Neuron (in vitro differentiated cells): ENCODE measurements around the gene CDK5RAP2.
"Not testable (repeated sequence)": the region's sequence is repeated elsewhere in the genome, so short reads cannot be mapped to it uniquely, and the experiment has no call there.

ENCODE experiments used
- H2AFZ ChIP-seq: one replicate; pipeline ENCODE4 v1.6.1; 2013; ENCODE audit warnings: low read depth, mild to moderate bottlenecking, inconsistent platforms, low read length, moderate library complexity
- H3K27me3 ChIP-seq: one replicate; pipeline ENCODE4 v1.6.1; 2013; ENCODE audit warnings: low read length; ENCODE audit not compliant: insufficient read depth
- H3K36me3 ChIP-seq: one replicate; pipeline ENCODE4 v1.6.1; 2013; ENCODE audit warnings: low read length; ENCODE audit not compliant: insufficient read depth
- H3K4me1 ChIP-seq: one replicate; pipeline ENCODE4 v1.6.1; 2013; ENCODE audit warnings: low read length; ENCODE audit not compliant: insufficient read depth
- H3K4me3 ChIP-seq: 2 replicates; pipeline ENCODE4 v1.5.1; 2013; ENCODE audit warnings: mild to moderate bottlenecking, low read length, moderate library complexity
- H3K9me3 ChIP-seq: one replicate; pipeline ENCODE4 v1.6.1; 2013; ENCODE audit warnings: low read length

Gene CDK5RAP2

DNA sequence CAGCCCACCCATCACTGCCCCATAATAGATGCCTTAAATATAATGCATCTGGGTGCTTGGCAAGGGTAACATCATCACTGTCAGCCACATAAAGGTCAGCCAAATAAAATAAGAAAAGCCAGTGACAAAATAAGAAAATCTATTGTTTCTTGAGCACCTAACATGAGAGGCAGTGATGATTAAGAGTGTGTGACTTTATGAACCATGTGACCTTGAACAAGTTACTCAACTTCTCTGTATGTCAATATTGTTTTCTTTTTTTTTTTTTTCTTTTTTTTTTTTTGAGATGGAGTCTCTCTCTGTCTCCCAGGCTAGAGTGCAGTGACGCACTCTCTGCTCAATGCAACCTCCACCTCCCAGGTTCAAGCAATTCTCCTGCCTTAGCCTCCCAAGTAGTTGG is 98.7 kb downstream of the CDK5RAP2 start:
- Histone ChIP-seq H3K36me3 (peaks cover 48% of the 10 kb centered on the region), H3K4me3 (no peak overlapping the region), H3K27me3 (no peaks in the 10 kb centered on the region), H2AFZ (no peak overlapping the region), H3K9me3 (no peaks in the 10 kb centered on the region), H3K4me1 (peaks cover 5% of the 10 kb centered on the region)

GRCh38 chr9:120480707-120481106 is 99.3 kb downstream of the CDK5RAP2 start:
- Histone ChIP-seq H3K9me3 (no peaks in the 10 kb centered on the region), H3K27me3 (no peaks in the 10 kb centered on the region), H2AFZ (no peak overlapping the region), H3K36me3 (peaks cover 44% of the 10 kb centered on the region), H3K4me3 (no peak overlapping the region), H3K4me1 (peaks cover 5% of the 10 kb centered on the region)

DNA sequence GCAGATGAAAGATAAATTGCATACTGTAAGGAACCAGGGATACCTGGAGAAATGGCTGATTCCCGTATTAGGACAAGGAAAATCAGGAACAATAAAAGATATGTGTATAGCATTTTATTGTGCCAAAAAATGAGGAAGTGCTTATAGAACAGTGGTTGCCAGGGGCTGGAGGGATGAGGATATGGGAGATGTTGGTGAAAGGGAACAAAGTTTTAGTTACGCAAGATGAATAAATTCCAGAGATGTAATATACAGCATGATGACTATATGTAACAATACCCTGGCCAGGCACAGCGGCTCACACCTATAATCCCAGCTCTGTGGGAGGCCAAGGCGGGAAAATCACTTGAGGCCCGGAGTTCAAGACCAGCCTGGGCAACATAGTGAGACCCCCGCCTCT is 101.8 kb downstream of the CDK5RAP2 start:
- peaks cover 5% of the 10 kb centered on the region for H3K4me1 ChIP-seq
- no peaks in the 10 kb centered on the region for H3K27me3 ChIP-seq
- no peak overlapping the region for H3K4me3 ChIP-seq
- no peak overlapping the region for H2AFZ ChIP-seq
- peaks cover 55% of the 10 kb centered on the region for H3K36me3 ChIP-seq
- H3K9me3 ChIP-seq, result no peaks in the 10 kb centered on the region

DNA sequence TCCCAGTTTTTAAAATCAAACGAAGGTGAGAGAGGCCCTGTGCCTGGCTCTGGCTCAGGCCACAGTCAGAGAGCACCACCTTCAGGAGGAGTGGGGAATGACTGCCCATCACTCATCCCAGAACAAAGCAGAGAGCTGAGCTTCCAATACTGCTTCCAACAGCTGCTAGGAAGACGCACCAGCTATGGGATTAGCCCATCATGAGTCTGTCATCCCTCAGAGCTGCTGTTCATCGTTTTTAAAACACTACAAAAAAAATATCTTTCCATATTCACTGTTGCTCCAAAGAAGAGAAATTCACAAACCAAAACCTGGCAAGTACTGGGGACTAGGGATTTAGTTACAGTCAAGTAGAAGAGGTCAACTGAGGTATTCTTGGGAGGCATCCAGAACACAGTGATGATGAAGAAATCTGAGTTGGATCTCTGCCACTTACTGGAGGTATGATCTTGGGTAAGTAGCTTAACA is 102.4 kb downstream of the CDK5RAP2 start:
- Histone ChIP-seq H3K4me3 (no peak overlapping the region), H3K9me3 (no peaks in the 10 kb centered on the region), H3K27me3 (no peaks in the 10 kb centered on the region), H2AFZ (no peak overlapping the region), H3K36me3 (peaks cover 54% of the 10 kb centered on the region), H3K4me1 (peaks cover 5% of the 10 kb centered on the region)

- Histone ChIP-seq H2AFZ (no peak overlapping the region), H3K4me1 (peaks cover 2% of the 10 kb centered on the region)
Observed at GRCh38 chr9:120475341-120475740, 104.6 kb downstream of the CDK5RAP2 start.

DNA sequence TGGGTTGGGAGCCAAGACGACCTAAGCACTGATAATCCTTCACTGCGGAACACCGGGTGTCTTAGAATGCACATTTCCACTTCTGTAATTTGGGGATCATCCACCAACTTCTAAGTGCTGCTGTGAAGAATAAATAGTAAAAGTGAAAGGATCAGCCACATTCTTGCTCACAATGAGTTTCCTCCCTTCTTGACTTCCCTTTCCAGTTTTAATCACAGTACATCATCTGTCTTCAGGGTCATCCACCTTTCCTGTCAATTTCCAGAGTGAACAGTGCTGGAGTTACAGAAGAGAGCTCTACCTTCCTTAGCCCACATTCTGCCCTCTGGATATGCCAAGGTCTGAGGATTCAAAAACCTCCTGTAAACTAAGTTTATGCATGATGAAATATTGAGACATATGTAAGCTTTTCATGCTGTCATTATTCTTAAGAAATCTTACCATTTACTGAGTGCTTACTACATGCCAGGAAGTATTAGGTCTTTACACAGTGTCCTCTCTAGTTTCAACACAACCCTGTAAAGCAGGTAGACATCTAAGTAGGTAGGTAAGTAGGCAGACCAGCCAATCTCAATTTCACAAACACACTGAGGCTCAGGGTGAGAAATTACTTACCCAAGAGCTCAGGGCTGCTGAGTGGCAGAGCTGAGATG is 105.2 kb downstream of the CDK5RAP2 start:
- no peaks in the 10 kb centered on the region for H3K27me3 ChIP-seq
- peaks cover 62% of the 10 kb centered on the region for H3K36me3 ChIP-seq
- no peak overlapping the region for H3K4me3 ChIP-seq
- H2AFZ ChIP-seq, result no peak overlapping the region
- H3K9me3 ChIP-seq, result no peaks in the 10 kb centered on the region
- no peaks in the 10 kb centered on the region for H3K4me1 ChIP-seq

More at GRCh38 chr9:120475341-120475740, 104.6 kb downstream of the CDK5RAP2 start:
- Histone ChIP-seq H3K36me3 (peaks cover 57% of the 10 kb centered on the region), H3K4me3 (no peak overlapping the region), H3K27me3 (no peaks in the 10 kb centered on the region), H3K9me3 (no peaks in the 10 kb centered on the region)

GRCh38 chr9:120473608-120474007 is 106.4 kb downstream of the CDK5RAP2 start:
- Histone ChIP-seq H3K9me3 (no peaks in the 10 kb centered on the region), H3K4me1 (no peaks in the 10 kb centered on the region), H3K27me3 (no peaks in the 10 kb centered on the region), H3K36me3 (peaks cover 72% of the 10 kb centered on the region), H2AFZ (no peak overlapping the region), H3K4me3 (no peak overlapping the region)

- H3K36me3 ChIP-seq, result peaks cover 54% of the 10 kb centered on the region
- H3K27me3 ChIP-seq, result no peaks in the 10 kb centered on the region
- H2AFZ ChIP-seq, result no peak overlapping the region
- no peaks in the 10 kb centered on the region for H3K4me1 ChIP-seq
- H3K9me3 ChIP-seq, result no peaks in the 10 kb centered on the region
- H3K4me3 ChIP-seq, result no peak overlapping the region
Observed at GRCh38 chr9:120465685-120466407, 114.1 kb downstream of the CDK5RAP2 start.

DNA sequence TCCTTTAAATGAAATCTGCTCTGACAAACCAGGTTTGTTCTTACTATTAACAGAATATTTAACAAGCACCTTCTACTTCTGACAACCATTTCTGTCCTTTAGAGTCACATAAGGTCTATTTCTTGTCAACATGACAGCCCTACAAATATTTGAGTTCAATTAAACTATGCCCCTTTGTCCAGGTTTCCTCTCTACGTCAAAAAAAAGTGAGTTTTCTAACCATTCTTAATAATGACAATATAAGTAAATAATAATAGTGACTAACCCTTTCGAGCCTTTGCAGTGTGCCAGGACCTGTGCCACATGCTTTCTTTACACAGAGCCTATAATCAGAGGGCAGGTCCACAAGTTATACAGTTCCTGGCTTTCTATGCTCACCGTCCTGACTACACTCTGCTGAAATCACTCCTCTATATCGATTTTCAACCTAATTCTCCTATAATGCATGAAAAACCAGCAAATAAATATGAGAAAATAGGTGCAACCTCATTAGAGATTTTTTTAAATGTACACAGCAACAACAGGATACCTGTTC is 115.0 kb downstream of the CDK5RAP2 start:
- H3K4me1 ChIP-seq, result no peaks in the 10 kb centered on the region
- H3K9me3 ChIP-seq, result no peaks in the 10 kb centered on the region
- H3K36me3 ChIP-seq, result peaks cover 50% of the 10 kb centered on the region
- H3K27me3 ChIP-seq, result no peaks in the 10 kb centered on the region
- H2AFZ ChIP-seq, result no peak overlapping the region
- no peak overlapping the region for H3K4me3 ChIP-seq

DNA sequence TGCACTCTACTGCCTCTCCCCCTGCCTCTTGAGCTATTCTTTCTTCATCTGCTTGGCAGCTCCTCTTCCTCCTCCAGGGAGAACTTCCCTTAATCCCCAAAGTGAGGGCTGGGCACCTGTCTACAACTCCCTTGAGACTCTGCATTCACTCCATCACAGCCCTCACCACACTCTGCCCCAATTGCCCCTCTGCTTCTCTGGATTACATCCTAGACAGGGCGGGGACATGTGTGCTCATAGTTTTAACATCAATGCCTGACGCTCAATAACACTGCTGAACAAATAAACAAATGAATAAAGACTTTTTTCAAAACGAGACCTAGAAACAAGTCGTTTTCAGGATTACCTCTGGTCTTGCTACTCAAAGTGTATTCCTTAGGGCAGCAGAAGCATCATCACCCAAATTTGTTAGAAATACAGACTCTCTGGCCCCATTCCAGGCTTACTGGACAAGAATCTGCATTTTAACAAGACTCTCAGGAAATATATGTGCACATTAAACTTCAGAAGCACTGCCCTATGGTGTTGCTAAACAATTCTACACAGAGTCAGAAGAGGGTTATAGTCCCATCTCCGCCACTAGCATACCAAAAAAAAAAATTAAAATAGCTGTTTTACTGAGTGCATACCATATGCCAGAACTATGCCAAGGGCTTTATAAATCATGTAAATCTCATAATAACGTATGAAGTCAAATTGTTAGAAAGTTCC is 115.6 kb downstream of the CDK5RAP2 start:
- Histone ChIP-seq H3K9me3 (no peaks in the 10 kb centered on the region), H3K36me3 (peaks cover 49% of the 10 kb centered on the region), H3K4me3 (no peak overlapping the region), H3K27me3 (no peaks in the 10 kb centered on the region), H3K4me1 (no peaks in the 10 kb centered on the region), H2AFZ (no peak overlapping the region)

DNA sequence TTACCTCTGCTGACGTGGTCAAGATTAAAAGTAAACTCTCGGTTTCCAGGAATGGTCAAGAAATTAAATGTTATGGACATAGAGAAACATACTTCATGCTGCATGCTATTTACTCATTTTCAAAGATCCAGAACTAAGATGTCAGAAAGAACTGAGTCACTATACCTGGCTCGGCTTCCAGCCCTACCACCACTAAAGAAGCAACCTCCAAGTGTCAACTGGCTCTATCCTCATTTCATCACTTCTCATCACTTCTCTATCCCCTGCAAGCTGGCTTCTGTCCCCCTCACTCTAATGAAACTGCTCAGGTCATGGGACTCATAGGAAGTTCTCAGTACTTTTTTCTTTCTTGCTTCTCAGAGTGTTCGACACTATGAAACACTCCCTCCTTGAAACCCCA is 116.2 kb downstream of the CDK5RAP2 start:
- Histone ChIP-seq H3K4me1 (no peaks in the 10 kb centered on the region), H3K27me3 (no peaks in the 10 kb centered on the region), H3K36me3 (peaks cover 48% of the 10 kb centered on the region), H2AFZ (no peak overlapping the region), H3K4me3 (no peak overlapping the region), H3K9me3 (no peaks in the 10 kb centered on the region)

DNA sequence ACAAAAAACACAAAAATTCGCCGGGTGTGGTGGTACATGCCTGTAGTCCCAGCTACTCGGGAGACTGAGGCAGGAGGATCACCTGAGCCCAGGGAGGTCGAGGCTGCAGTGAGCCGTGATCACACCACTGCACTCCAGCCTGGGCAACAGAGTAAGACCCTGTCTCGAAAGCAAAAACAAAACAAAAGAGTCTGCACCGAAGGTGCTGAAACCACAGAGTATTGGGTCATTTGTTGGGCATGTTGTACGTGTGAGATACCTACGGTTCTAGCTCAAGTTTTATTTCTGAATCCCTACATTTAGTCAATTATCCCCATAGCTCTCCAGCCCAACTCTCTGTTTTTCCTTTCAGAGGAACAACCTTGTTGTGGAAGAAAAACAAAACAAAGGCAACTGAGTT is 118.3 kb downstream of the CDK5RAP2 start:
- not testable (repeated sequence) for H3K4me3 ChIP-seq, H3K4me1 ChIP-seq, H3K27me3 ChIP-seq, H2AFZ ChIP-seq, H3K9me3 ChIP-seq
- H3K36me3 ChIP-seq, result peaks cover 49% of the 10 kb centered on the region

DNA sequence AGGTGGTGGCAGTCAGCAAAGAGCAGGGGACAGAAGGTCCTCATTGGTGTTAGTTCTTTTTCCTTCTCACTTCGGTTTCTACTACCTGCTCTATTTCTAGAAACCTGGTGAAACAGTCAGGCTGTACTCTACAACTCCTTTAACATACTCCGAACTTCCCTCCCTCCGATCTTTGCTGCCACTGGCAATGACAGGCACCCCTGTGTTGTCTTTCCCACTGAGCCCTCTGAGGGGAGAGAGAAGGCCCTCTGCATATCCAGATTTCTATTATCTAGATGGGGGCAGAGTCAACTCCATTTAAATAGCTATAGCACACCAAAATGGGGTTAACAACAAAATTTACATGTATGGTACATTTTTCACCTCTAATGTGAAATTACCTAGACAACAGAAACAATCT is 123.7 kb downstream of the CDK5RAP2 start:
- Histone ChIP-seq H3K4me3 (no peak overlapping the region), H3K9me3 (peaks cover 11% of the 10 kb centered on the region), H2AFZ (no peak overlapping the region), H3K36me3 (peaks cover 66% of the 10 kb centered on the region), H3K4me1 (no peaks in the 10 kb centered on the region), H3K27me3 (no peaks in the 10 kb centered on the region)
